Measurements from ENCODE around the gene WDR36. TPM values are rescaled to one million over a fixed set of nuclear protein-coding genes. Genes with fewer than 3 reads are reported as not detected.

Gene WDR36
- polyA plus RNA-seq, 3 donors, result 7.2 to 8.7 (median 8.2) TPM

DNA sequence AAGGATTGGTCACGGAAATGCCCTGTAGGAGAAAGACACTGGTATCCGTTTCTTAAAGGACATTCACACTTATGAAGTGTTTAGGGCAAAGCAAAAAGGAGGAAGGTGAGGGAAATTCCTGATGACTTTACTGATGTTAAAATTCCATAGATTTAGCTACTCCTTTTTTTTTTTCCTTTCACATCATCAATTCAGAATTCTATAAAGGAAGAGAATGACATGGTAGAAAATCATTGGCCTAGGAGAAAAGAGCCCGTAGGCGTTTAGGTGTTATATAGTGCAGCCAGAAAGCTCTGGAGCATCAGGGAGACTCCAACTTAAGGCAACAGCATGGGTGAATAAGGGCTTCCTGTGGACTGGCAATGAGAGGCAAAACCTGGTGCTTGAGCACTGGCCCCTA, 20.7 kb upstream of the WDR36 start, which contains the start of gene TSLP:
Gene TSLP (plus strand): TSS at position 301 of the 400 bp plus-strand sequence. CDS start 178 bp downstream, outside the sequence.
- H3K4me1 Mint-ChIP-seq, result peaks cover 46% of the 10 kb centered on the region
- H3K9me3 Mint-ChIP-seq, result peaks cover 0 to 11% (median 2%) of the 10 kb centered on the region in 7 donors
- Histone ChIP-seq H3K79me2 (ENCODE audit: insufficient read depth, low read length) (no peaks in the 10 kb centered on the region), H3K4me1 (ENCODE audit: control insufficient read depth in 1 of 2, insufficient read depth in 2 of 2, low read length in 2 of 2) (peaks cover 25 to 29% of the 10 kb centered on the region in 2 donors), H2AFZ (ENCODE audit: insufficient read depth, low read depth, low read length, poor library complexity, severe bottlenecking) (no peak within 1 kb of the TSS), H3K4me2 (replicated peaks; ENCODE audit: extremely low read depth, low read length, poor library complexity, severe bottlenecking) (peak within 1 kb of the TSS; percentile 77), H3K27me3 (ENCODE audit: control insufficient read depth in 2 of 2, insufficient read depth in 2 of 2, low read length in 2 of 2) (peaks cover 67 to 78% of the 10 kb centered on the region in 2 donors), H4K20me1 (ENCODE audit: insufficient read depth, low read length) (no peaks in the 10 kb centered on the region), H3K36me3 (replicated peaks in 1 of 2; ENCODE audit: control insufficient read depth in 1 of 2, insufficient read depth in 2 of 2, low read length in 2 of 2) (no peaks in the 10 kb centered on the region), H3K27ac (ENCODE audit: low read depth in 1 of 2, low read length in 2 of 2) (no peak within 1 kb of the TSS), H3K9ac (ENCODE audit: insufficient read depth, low read length, poor library complexity, severe bottlenecking) (no peak within 1 kb of the TSS), H3K4me3 (replicated peaks in 1 of 3; ENCODE audit: low read depth in 2 of 3, low read length in 3 of 3) (peak within 1 kb of the TSS in 1 of 3 experiments; percentile 83), H3K9me3 (replicated peaks in 1 of 2; ENCODE audit: control insufficient read depth in 1 of 2, insufficient read depth in 1 of 2, low read length in 2 of 2) (peaks cover 0 to 17% of the 10 kb centered on the region in 2 donors)
- WGBS (ENCODE audit: insufficient coverage), result 90% methylated on average over 2 of the region's 4 CpGs
- DNase-seq, result peak in 1 of 3 donors; percentile 11
- peaks cover 57 to 69% (median 69%) of the 10 kb centered on the region in 3 donors for H3K27me3 Mint-ChIP-seq (ENCODE audit: low read depth in 3 of 3)
- intact Hi-C loops (cut with micrococcal nuclease), result no loop called here
- TF ChIP-seq, protein P1, sequence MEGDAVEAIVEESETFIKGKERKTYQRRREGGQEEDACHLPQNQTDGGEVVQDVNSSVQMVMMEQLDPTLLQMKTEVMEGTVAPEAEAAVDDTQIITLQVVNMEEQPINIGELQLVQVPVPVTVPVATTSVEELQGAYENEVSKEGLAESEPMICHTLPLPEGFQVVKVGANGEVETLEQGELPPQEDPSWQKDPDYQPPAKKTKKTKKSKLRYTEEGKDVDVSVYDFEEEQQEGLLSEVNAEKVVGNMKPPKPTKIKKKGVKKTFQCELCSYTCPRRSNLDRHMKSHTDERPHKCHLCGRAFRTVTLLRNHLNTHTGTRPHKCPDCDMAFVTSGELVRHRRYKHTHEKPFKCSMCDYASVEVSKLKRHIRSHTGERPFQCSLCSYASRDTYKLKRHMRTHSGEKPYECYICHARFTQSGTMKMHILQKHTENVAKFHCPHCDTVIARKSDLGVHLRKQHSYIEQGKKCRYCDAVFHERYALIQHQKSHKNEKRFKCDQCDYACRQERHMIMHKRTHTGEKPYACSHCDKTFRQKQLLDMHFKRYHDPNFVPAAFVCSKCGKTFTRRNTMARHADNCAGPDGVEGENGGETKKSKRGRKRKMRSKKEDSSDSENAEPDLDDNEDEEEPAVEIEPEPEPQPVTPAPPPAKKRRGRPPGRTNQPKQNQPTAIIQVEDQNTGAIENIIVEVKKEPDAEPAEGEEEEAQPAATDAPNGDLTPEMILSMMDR (IDR thresholded peaks at IDR 0.05), result no peak
- H3K36me3 Mint-ChIP-seq, result peaks cover 0 to 4% of the 10 kb centered on the region in 2 donors
- peak within 1 kb of the TSS; percentile 99 to 100 for H3K4me3 Mint-ChIP-seq
- H3K27ac Mint-ChIP-seq, result no peak within 1 kb of the TSS

DNA sequence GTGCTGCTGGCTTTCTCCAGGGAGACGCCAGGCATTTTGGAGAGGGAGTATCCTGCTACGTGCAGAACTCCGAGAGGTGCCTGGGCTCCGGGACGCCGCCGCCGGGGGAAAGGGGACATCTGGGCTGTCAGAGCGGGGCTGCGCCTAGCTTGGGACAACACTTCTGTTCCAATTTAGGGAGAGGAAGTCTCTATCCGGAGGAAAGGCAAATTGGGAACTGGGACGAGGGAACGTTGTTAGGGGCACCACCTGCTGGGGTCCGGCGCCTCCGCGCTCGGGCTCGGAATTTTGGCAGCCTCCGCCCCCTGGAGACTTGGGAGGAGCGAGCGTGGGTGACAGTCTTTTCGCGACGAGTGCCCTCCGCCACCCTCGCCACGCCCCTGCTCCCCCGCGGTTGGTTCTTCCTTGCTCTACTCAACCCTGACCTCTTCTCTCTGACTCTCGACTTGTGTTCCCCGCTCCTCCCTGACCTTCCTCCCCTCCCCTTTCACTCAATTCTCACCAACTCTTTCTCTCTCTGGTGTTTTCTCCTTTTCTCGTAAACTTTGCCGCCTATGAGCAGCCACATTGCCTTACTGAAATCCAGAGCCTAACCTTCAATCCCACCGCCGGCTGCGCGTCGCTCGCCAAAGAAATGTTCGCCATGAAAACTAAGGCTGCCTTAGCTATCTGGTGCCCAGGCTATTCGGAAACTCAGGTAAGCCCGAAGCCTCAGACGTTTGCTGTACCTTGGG, 19.0 kb upstream of the WDR36 start:
- peak overlapping the region; percentile 58 for H3K9ac ChIP-seq (ENCODE audit: insufficient read depth, low read length, poor library complexity, severe bottlenecking)
- Mint-ChIP-seq H3K9me3 (peaks cover 0 to 11% (median 2%) of the 10 kb centered on the region in 7 donors), H3K4me3 (peak overlapping the region; percentile 99 to 100), H3K27me3 (ENCODE audit: low read depth in 3 of 3) (peaks cover 51 to 64% (median 56%) of the 10 kb centered on the region in 3 donors), H3K36me3 (peaks cover 0 to 4% of the 10 kb centered on the region in 2 donors), H3K4me1 (peaks cover 55% of the 10 kb centered on the region), H3K27ac (peak overlapping the region in 5 of 7 donors; percentile 61 to 81 (median 68))
- H3K27ac ChIP-seq (ENCODE audit: low read depth in 1 of 2, low read length in 2 of 2), result no peak overlapping the region
- peak overlapping the region; percentile 91 for H2AFZ ChIP-seq (ENCODE audit: insufficient read depth, low read depth, low read length, poor library complexity, severe bottlenecking)
- H3K79me2 ChIP-seq (ENCODE audit: insufficient read depth, low read length), result no peaks in the 10 kb centered on the region
- peaks cover 33 to 43% of the 10 kb centered on the region in 2 donors for H3K4me1 ChIP-seq (ENCODE audit: control insufficient read depth in 1 of 2, insufficient read depth in 2 of 2, low read length in 2 of 2)
- no peaks in the 10 kb centered on the region for H3K36me3 ChIP-seq (replicated peaks in 1 of 2; ENCODE audit: control insufficient read depth in 1 of 2, insufficient read depth in 2 of 2, low read length in 2 of 2)
- intact Hi-C loops (cut with micrococcal nuclease), result no loop called here
- WGBS (ENCODE audit: insufficient coverage), result under 1% methylated on average over 43 of the region's 44 CpGs
- TF ChIP-seq, protein P1 (IDR thresholded peaks at IDR 0.05), result no peak
- DNase-seq, result peak in 2 of 3 donors; percentile 4 to 16
- H3K4me3 ChIP-seq (replicated peaks in 1 of 3; ENCODE audit: low read depth in 2 of 3, low read length in 3 of 3), result peak overlapping the region; percentile 51 to 83 (median 61)
- peaks cover 53 to 62% of the 10 kb centered on the region in 2 donors for H3K27me3 ChIP-seq (ENCODE audit: control insufficient read depth in 2 of 2, insufficient read depth in 2 of 2, low read length in 2 of 2)
- H3K9me3 ChIP-seq (replicated peaks in 1 of 2; ENCODE audit: control insufficient read depth in 1 of 2, insufficient read depth in 1 of 2, low read length in 2 of 2), result peaks cover 0 to 17% of the 10 kb centered on the region in 2 donors
- H4K20me1 ChIP-seq (ENCODE audit: insufficient read depth, low read length), result no peaks in the 10 kb centered on the region
- H3K4me2 ChIP-seq (replicated peaks; ENCODE audit: extremely low read depth, low read length, poor library complexity, severe bottlenecking), result peak overlapping the region; percentile 77

All from CD14-positive monocyte (primary cell).